Stimulated activated effector memory CD8-positive, alpha-beta T cell treated with anti-CD3 and anti-CD28 coated beads, Interleukin-12 subunit alpha, Interleukin-12 subunit beta, amount 100 ng/mL, for 72 hours (primary cell): Measurements from ENCODE around the gene MUC5AC.

Source experiments
- ATAC-seq: fragments of 150-1000 bp; cut with Tn5 transposase; 2 replicates; pipeline ENCODE4 v1.10.0; 2021
- DNase-seq, 2 donors: peaks; one replicate each; pipeline ENCODE4 v3.0.0; 2021 to 2022; ENCODE audit warnings: low spot score in 2 of 2
- H3K27ac Mint-ChIP-seq: one replicate; pipeline ENCODE4 v1.8.0; 2022; ENCODE audit warnings: mild to moderate bottlenecking, mixed read lengths
- H3K36me3 Mint-ChIP-seq: one replicate; pipeline ENCODE4 v1.8.0; 2022; ENCODE audit warnings: mild to moderate bottlenecking, mixed read lengths
- H3K4me1 Mint-ChIP-seq: one replicate; pipeline ENCODE4 v1.8.0; 2022; ENCODE audit warnings: mixed read lengths
- H3K4me3 Mint-ChIP-seq: one replicate; pipeline ENCODE4 v1.8.0; 2022; ENCODE audit warnings: mild to moderate bottlenecking, mixed read lengths
- H3K9me3 Mint-ChIP-seq: one replicate; pipeline ENCODE4 v1.8.0; 2022; ENCODE audit warnings: mixed read lengths

MUC5AC gene

DNA sequence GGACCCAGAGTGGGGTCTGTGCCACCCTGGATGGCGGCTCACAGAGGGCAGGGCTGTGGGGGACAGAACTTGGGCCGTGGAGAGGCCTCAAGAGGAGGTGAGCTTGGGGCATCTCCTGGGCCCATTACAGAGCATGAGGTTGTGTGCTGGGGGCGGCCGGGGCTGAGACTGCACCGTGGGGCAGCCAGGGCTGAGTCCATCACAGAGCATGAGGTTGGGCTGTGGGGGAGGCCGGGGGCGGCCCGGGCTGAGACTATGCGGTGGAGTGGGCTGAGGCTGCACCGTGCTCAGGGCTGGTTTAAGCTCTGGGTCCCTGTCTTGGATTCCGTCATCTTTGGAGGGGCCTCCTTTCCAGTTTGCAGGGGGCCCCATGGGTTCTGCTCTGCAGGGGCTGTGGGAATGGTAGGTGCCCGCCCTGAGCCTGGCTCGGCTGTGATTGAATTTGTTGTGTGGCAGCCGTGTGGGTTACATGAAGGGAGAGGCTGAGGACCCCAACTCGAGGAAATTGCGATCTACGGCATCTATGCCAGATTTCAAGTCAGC, 38.1 kb upstream of the MUC5AC start:
- no peak overlapping the region for H3K4me3 Mint-ChIP-seq
- H3K36me3 Mint-ChIP-seq = peaks cover 6% of the 10 kb centered on the region
- no peak overlapping the region for H3K27ac Mint-ChIP-seq
- H3K9me3 Mint-ChIP-seq = peaks cover 6% of the 10 kb centered on the region
- ATAC-seq (no peak), DNase-seq (no peak)
- H3K4me1 Mint-ChIP-seq = no peaks in the 10 kb centered on the region

DNA sequence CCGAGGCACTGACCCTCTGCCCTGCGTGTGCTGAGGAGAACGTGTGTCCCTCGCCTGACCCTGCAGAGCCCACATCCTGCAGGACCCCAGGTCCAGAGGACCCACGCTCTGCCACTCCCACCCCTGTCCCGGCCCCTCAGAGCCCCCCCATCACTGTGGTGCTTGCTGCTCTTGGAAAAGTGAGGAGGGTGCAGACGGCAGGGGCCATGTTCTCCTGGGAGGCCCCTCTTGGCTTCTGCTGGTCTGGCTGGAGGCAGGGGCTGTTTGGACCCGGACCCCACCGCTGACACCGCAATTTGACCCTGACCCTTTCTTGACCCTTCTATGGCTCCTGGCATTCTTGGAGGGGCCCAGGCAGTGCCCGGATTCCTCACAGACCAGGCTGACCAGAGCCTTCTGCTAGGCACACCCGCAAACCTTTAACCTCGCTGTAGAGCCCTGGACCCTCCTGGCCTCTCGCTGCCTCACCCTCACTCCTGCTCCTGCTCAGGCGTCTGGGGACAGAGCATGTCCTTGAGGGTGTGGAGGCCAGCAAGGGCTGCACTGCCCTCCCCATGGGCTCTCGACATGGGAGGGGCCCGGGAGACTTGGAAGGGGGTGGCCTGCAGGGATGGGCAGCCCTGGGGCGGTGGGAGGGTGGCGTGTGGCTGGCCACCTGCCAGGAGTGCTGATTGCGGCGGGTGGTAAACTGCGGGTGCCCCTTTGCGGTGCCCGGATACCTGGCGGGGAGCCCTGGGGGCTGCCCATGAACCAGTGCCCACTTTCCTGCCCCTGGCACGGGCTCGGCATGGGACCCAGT, 37.0 kb upstream of the MUC5AC start:
- peaks cover 9% of the 10 kb centered on the region for H3K9me3 Mint-ChIP-seq
- H3K4me3 Mint-ChIP-seq = no peak overlapping the region
- DNase-seq = no peak
- no peak overlapping the region for H3K27ac Mint-ChIP-seq
- no peaks in the 10 kb centered on the region for H3K4me1 Mint-ChIP-seq
- ATAC-seq = no peak
- H3K36me3 Mint-ChIP-seq = peaks cover 10% of the 10 kb centered on the region

DNA sequence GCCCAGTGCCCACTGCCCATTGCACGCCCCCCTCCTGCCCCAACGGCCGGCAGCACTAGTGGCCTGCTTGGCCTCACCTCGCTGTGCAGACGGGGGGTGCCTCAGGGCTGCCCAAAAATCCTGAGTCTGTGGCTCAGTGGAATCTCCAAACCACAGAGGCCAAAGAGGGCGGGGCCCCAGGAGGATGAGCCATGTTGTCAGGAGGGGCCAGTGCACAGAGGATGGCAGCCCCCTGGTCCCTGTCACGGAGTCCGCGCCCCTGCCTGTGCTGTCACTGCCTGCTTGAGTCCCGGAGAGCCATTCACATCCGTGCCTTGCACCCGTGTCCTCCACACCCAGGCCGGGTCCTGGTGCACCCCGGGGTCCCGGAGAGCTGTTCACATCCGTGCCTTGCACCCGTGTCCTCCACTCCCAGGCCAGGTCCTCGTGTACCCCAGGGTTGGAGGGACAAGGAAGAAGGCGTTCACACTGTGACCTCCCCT, 36.4 kb upstream of the MUC5AC start:
- Mint-ChIP-seq H3K36me3 (peaks cover 10% of the 10 kb centered on the region), H3K4me3 (no peak overlapping the region), H3K27ac (no peak overlapping the region), H3K4me1 (no peaks in the 10 kb centered on the region), H3K9me3 (peaks cover 9% of the 10 kb centered on the region)
- ATAC-seq (no peak), DNase-seq (no peak)

DNA sequence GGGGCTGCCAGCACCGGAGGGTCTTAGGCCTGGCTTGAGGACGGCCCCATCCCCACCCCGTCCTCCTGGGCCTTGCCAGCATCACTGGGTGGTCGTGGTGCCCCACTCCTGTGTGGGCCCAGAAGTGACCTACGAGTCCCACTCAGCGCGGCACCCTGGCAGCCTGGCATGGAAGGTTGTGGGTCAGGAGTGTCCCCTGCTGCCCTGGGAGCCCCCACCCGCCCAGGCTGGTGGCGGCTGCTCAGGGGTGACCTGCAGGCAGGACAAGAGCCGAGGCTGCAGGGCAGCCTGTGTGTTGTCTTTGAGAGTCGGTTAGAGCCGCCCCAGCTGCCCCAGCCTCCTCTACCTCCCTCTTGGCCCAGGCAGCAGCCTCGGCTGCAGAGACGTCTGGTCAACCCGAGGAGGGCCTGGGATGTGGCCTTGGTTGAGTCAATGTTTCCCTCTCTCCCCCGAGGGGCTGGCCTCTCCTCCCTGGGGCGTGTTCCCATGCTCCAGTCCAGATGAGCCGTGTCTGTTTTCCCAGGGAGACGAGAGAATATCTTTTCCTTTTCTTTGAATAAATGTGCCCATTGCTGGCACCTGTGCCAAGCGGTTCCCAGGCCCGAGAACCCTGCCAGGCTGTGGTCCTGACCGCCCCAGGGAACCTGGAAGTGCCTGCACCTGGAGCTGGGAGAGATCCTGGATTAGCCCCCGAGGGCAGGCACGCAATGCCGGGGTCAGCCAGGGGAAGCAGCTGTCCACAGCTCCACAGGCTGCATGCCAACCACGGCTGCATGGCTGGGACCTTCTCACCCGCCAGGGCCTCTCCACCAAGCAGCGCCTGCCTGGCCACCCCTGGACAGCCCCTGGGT, 35.7 kb upstream of the MUC5AC start:
- H3K27ac Mint-ChIP-seq = no peak overlapping the region
- H3K4me3 Mint-ChIP-seq = no peak overlapping the region
- peaks cover 10% of the 10 kb centered on the region for H3K36me3 Mint-ChIP-seq
- no peaks in the 10 kb centered on the region for H3K4me1 Mint-ChIP-seq
- H3K9me3 Mint-ChIP-seq = peaks cover 9% of the 10 kb centered on the region
- DNase-seq (no peak), ATAC-seq (no peak)

- DNase-seq (no peak), ATAC-seq (no peak)
- H3K9me3 Mint-ChIP-seq = peaks cover 9% of the 10 kb centered on the region
- no peaks in the 10 kb centered on the region for H3K4me1 Mint-ChIP-seq
- peaks cover 10% of the 10 kb centered on the region for H3K36me3 Mint-ChIP-seq
- H3K4me3 Mint-ChIP-seq = no peak overlapping the region
- H3K27ac Mint-ChIP-seq = no peak overlapping the region
Measured at GRCh38 chr11:1122664-1123002, 35.1 kb upstream of the MUC5AC start.

- H3K4me3 Mint-ChIP-seq = no peak overlapping the region
- H3K36me3 Mint-ChIP-seq = peaks cover 10% of the 10 kb centered on the region
- ATAC-seq = peak; percentile 50
- no peak overlapping the region for H3K27ac Mint-ChIP-seq
- H3K4me1 Mint-ChIP-seq = no peaks in the 10 kb centered on the region
- no peak for DNase-seq
- H3K9me3 Mint-ChIP-seq = peaks cover 9% of the 10 kb centered on the region
Measured at GRCh38 chr11:1123970-1124369, 33.8 kb upstream of the MUC5AC start.

GRCh38 chr11:1125803-1126202, 31.9 kb upstream of the MUC5AC start:
- no peak for ATAC-seq
- no peak for DNase-seq
- no peak overlapping the region for H3K4me3 Mint-ChIP-seq
- peaks cover 9% of the 10 kb centered on the region for H3K9me3 Mint-ChIP-seq
- peaks cover 10% of the 10 kb centered on the region for H3K36me3 Mint-ChIP-seq
- no peak overlapping the region for H3K27ac Mint-ChIP-seq
- H3K4me1 Mint-ChIP-seq = no peaks in the 10 kb centered on the region

- DNase-seq (no peak), ATAC-seq (no peak)
- Mint-ChIP-seq H3K4me1 (no peaks in the 10 kb centered on the region), H3K36me3 (peaks cover 10% of the 10 kb centered on the region), H3K4me3 (no peak overlapping the region), H3K27ac (no peak overlapping the region), H3K9me3 (peaks cover 9% of the 10 kb centered on the region)
Measured at GRCh38 chr11:1126491-1126926, 31.2 kb upstream of the MUC5AC start.

DNA sequence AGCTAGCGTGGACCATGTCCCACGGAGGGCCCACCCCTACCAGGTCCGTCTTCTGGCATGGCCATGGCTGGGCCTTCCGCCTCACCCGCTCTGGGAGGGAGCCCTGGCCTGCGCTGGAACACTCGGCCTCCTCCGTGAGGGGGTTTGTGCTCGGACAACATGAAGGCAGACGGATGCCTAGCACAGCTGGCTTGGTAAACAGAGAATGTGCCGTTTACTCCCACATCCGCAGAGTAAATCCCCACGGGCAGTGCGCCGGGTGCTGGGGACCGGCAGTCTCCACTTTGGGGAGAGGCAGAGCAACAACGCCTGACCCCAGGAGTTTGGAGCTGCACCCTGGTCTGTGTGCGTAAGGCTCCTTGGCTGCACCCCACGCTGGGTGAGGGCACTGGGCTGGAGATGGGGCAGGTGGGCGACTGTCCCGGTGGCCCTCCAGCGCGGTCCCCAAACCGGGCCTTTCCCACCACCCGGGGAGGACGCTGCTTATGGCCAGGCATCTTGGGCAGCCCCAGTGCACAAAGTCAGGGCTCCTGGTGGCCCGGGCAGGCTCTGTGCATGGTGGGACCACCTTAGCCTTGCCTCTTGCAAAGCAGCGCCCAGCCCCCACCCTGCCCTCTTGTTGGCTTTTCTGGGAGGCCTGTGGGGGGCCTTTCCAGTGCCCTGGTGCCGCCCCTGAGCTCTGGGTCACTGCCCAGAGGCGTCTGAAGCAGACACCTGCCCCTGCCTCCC, 30.7 kb upstream of the MUC5AC start:
- DNase-seq (no peak), ATAC-seq (no peak)
- Mint-ChIP-seq H3K9me3 (peaks cover 10% of the 10 kb centered on the region), H3K4me3 (no peak overlapping the region), H3K36me3 (peaks cover 10% of the 10 kb centered on the region), H3K27ac (no peak overlapping the region), H3K4me1 (no peaks in the 10 kb centered on the region)

DNA sequence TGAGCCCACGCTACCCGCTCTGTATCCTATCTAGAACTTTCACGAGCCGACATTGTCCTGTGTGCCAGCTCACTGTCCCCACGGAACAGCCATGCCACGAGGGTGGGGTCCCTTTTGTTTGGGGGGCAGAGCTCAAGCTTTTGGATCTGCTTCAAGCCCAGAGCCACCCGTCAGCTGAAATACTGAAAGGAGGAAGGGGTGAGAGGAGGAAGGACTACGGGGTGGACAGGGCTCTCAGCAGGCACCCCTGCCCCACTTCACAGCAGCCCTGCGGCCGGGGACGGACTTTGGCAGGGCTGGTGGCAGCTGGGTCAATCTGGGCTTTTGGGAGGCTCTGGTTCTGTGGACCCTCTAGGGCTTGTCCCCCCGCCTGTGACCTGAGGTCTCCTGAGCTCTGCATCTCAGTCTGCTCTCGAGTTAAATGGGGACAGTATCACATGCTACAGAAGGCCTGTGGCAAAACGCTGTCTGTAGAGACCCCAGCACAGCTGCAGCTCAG, 30.0 kb upstream of the MUC5AC start:
- peaks cover 11% of the 10 kb centered on the region for H3K9me3 Mint-ChIP-seq
- no peak for ATAC-seq
- no peak overlapping the region for H3K4me3 Mint-ChIP-seq
- H3K4me1 Mint-ChIP-seq = no peaks in the 10 kb centered on the region
- peaks cover 10% of the 10 kb centered on the region for H3K36me3 Mint-ChIP-seq
- no peak overlapping the region for H3K27ac Mint-ChIP-seq
- no peak for DNase-seq

DNA sequence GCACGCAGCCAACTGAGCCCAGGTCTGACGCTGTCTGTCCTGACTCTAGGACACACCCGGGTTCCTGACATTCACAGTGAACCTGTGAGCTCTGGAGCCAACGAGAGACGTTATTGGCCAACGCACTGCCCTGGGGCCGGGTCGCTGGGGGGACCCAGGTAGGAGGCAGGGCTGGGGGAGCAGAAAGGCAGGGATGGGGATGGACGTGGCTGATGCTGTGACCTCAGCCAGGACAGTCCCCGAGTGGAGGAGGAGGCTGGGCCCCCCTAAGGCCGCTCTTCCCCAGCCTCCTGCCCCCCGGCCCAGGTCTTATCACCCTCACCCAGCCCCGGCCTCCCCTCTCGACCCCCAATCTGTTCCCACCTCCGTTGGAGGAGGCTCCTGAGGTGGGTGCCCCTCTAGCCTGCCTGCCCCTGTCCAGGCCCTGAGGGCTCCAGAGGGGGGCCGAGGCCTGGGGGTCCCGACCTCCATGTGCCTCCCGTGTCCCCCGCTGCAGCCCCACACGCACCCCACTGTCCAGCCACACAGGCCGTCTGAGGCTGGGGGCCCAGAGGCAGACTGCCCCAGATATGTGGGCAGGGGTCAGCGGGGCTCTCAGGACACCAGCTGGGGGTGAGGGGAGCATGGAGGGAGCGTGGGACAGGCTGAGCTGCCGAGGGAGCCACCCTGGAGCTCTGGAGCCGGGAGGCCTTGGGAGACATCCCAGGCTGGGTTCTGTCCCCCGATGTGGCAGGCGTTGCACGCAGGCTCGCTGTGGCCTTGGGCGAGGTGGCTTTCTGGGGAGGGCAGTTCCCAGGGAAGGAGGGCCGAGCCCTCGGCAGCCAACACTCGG, 29.2 kb upstream of the MUC5AC start:
- Mint-ChIP-seq H3K36me3 (peaks cover 10% of the 10 kb centered on the region), H3K4me3 (no peak overlapping the region), H3K27ac (no peak overlapping the region), H3K4me1 (no peaks in the 10 kb centered on the region), H3K9me3 (peaks cover 15% of the 10 kb centered on the region)
- no peak for ATAC-seq
- no peak for DNase-seq

DNA sequence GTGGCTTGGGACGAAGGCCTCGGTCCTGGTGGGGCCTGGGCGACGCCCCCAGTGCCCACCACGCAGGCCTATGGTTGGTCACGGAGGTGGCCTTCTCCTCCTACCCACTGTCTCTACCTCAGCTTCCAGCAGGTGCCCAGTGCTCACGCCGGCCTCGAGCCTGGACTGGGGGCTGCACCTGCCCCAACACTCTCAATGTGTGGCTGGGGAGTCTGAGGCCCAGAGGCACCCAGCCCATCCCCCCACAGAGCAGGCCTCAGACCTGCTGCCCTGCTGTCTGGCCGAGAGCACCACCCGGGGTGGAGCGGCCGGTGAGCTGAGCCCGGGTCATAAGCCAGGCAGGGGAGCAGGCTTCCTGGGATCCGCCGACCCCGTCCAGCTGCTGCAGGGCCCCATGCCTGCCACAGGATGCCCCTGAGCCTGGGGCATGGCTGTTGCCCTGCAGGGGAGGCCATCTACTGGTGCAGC, 28.6 kb upstream of the MUC5AC start:
- no peak overlapping the region for H3K4me3 Mint-ChIP-seq
- peaks cover 18% of the 10 kb centered on the region for H3K9me3 Mint-ChIP-seq
- peaks cover 9% of the 10 kb centered on the region for H3K36me3 Mint-ChIP-seq
- H3K27ac Mint-ChIP-seq = no peak overlapping the region
- ATAC-seq (no peak), DNase-seq (no peak)
- H3K4me1 Mint-ChIP-seq = no peaks in the 10 kb centered on the region

- Mint-ChIP-seq H3K4me1 (no peaks in the 10 kb centered on the region), H3K9me3 (peaks cover 18% of the 10 kb centered on the region), H3K4me3 (no peak overlapping the region), H3K36me3 (peaks cover 4% of the 10 kb centered on the region), H3K27ac (no peak overlapping the region)
- DNase-seq (no peak), ATAC-seq (no peak)
Measured at GRCh38 chr11:1129611-1130160, 28.1 kb upstream of the MUC5AC start.
